ENCODE results near the gene KAZN.

DNA sequence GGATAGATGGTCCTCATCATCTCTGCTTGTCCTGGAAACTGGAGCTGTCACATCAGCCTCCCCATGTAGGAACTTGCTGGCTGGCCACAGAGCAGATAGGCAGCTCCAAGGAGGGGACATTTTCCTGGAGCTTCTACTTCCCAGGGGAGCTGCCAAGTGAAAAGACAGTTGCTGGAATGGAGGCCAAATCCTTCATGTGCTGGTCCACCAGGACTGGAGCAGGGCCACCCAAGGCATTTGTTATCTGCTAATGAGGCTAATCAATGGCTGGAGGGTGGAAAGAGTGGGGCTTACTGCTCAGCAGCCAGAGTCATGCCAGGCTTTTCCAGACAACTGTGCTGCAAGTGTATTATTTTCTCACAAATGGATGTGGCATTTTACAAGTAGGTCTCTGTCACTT is 22.5 kb downstream of the KAZN start:
- TF ChIP-seq, protein P1, sequence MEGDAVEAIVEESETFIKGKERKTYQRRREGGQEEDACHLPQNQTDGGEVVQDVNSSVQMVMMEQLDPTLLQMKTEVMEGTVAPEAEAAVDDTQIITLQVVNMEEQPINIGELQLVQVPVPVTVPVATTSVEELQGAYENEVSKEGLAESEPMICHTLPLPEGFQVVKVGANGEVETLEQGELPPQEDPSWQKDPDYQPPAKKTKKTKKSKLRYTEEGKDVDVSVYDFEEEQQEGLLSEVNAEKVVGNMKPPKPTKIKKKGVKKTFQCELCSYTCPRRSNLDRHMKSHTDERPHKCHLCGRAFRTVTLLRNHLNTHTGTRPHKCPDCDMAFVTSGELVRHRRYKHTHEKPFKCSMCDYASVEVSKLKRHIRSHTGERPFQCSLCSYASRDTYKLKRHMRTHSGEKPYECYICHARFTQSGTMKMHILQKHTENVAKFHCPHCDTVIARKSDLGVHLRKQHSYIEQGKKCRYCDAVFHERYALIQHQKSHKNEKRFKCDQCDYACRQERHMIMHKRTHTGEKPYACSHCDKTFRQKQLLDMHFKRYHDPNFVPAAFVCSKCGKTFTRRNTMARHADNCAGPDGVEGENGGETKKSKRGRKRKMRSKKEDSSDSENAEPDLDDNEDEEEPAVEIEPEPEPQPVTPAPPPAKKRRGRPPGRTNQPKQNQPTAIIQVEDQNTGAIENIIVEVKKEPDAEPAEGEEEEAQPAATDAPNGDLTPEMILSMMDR (conservative IDR thresholded peaks at IDR 0.05 in 1 of 2, IDR thresholded peaks at IDR 0.05 in 1 of 2; ENCODE audit: low read depth in 1 of 2, low read length in 2 of 2) = no peak
- no peak for TF ChIP-seq EZH2 (IDR thresholded peaks at IDR 0.05; ENCODE audit: low read length, missing control alignments)

All from fibroblast of lung (primary cell).